Nephron progenitor cell (in vitro differentiated cells): ENCODE results near the gene IKZF1.

Experiments
- DNase-seq: peaks from one replicate; pipeline ENCODE4 v3.0.0; 2021
- H3K27ac Mint-ChIP-seq: 2 replicates; pipeline ENCODE4 v1.8.0; 2021; ENCODE audit warnings: mild to moderate bottlenecking, moderate library complexity, mixed read lengths
- H3K27me3 Mint-ChIP-seq: 2 replicates; pipeline ENCODE4 v1.8.0; 2021; ENCODE audit warnings: mild to moderate bottlenecking, low read depth, mixed read lengths; ENCODE audit not compliant: poor library complexity
- H3K36me3 Mint-ChIP-seq: 2 replicates; pipeline ENCODE4 v1.8.0; 2021; ENCODE audit warnings: low read depth, mixed read lengths
- H3K4me1 Mint-ChIP-seq: 2 replicates; pipeline ENCODE4 v1.8.0; 2021; ENCODE audit warnings: mixed read lengths
- H3K4me3 Mint-ChIP-seq: 2 replicates; pipeline ENCODE4 v1.8.0; 2021; ENCODE audit warnings: mild to moderate bottlenecking, moderate library complexity, mixed read lengths
- H3K9me3 Mint-ChIP-seq: 2 replicates; pipeline ENCODE4 v1.8.0; 2021; ENCODE audit warnings: mild to moderate bottlenecking, moderate library complexity, mixed read lengths
- TF ChIP-seq, protein P1 (sequence below): fragments of 200-600 bp; sonication (generic); IDR thresholded peaks from 2 replicates; pipeline ENCODE4 v1.5.0; 2021; ENCODE audit warnings: antibody characterized with exemption

Gene IKZF1

DNA sequence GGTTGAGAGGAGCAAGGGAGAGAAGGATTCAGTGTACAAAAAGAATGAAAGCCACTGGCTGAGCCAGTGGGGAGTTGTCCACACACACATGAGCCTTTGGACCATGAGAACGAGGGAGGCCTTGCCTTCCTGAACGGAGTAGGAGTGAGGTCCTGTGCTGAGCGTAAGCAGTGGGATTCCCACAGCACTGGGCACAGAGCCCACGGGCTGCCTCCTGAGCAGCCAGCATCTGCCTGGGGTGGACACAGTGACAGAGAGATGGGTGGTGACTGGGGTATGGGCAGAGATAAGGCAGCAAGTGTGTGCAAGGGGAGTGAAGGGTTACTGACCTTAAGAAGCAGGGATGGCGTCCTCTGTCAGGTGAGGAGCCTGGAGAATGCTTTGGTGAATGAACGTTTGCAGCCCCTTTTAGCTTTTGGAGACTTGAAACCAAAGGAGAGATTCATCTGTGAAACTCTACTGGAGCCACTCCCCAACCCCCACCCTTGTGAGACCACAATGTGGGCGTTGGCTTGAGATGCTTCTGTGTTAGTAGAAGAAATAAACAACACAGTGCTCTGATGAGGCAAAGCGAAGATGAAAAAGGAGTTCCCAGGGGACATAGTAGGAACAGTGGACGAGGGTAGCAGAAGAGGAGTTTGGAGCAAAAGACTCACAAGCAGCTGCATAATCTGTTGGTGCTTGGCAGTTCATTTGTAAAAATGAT, 89.2 kb downstream of the IKZF1 start:
- Mint-ChIP-seq H3K4me3 (no peak overlapping the region), H3K27me3 (peaks cover 14% of the 10 kb centered on the region), H3K9me3 (no peaks in the 10 kb centered on the region), H3K36me3 (no peaks in the 10 kb centered on the region), H3K27ac (no peak overlapping the region), H3K4me1 (peaks cover 4% of the 10 kb centered on the region)
- no peak for DNase-seq
- TF ChIP-seq, protein P1, sequence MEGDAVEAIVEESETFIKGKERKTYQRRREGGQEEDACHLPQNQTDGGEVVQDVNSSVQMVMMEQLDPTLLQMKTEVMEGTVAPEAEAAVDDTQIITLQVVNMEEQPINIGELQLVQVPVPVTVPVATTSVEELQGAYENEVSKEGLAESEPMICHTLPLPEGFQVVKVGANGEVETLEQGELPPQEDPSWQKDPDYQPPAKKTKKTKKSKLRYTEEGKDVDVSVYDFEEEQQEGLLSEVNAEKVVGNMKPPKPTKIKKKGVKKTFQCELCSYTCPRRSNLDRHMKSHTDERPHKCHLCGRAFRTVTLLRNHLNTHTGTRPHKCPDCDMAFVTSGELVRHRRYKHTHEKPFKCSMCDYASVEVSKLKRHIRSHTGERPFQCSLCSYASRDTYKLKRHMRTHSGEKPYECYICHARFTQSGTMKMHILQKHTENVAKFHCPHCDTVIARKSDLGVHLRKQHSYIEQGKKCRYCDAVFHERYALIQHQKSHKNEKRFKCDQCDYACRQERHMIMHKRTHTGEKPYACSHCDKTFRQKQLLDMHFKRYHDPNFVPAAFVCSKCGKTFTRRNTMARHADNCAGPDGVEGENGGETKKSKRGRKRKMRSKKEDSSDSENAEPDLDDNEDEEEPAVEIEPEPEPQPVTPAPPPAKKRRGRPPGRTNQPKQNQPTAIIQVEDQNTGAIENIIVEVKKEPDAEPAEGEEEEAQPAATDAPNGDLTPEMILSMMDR: no peak

DNA sequence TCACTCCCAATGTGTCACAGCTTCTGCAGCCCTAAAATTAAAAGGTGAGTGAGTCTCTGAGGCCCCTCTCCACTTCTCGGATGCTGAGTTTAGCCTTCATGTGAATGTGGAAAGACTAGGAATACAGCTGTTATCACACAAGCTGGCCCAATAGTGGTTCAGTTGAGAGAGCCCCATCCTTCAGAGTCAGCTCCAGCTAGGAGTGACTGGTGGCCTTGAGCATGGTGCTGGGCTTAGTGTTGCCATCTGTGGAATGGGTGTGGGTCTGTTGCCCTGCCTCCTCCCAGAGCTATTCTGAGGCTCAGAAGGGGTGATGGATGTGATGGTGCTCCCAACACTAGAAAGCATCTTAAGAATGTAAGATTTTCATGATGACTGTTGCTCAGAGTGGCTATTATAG, 89.8 kb downstream of the IKZF1 start:
- DNase-seq: no peak
- Mint-ChIP-seq H3K36me3 (no peaks in the 10 kb centered on the region), H3K27ac (no peak overlapping the region), H3K27me3 (peaks cover 14% of the 10 kb centered on the region), H3K4me1 (peaks cover 4% of the 10 kb centered on the region), H3K9me3 (no peaks in the 10 kb centered on the region), H3K4me3 (no peak overlapping the region)
- TF ChIP-seq, protein P1: no peak

DNA sequence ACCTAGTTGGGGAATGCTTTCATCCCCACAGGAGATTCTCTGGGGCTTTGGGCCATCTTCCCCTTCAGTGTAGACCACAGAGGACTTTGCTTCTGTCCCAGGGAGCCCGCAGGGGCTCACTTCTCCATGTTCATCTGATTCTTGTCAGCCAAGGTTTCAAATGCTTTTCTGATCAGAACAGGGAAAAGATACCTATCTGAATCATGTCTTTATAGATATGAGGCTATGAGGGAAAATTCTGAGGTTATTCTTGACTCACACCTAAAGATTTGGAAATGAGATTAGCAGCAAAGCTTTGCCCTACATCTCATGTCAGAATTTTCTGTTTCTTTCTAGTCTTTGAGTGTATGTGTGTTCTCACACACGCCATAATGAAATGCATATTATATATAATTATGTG, 92.3 kb downstream of the IKZF1 start:
- no peak for DNase-seq
- Mint-ChIP-seq H3K36me3 (no peaks in the 10 kb centered on the region), H3K4me1 (peaks cover 4% of the 10 kb centered on the region), H3K4me3 (no peak overlapping the region), H3K27ac (no peak overlapping the region), H3K9me3 (peaks cover 3% of the 10 kb centered on the region), H3K27me3 (peaks cover 26% of the 10 kb centered on the region)
- TF ChIP-seq, protein P1: no peak

DNA sequence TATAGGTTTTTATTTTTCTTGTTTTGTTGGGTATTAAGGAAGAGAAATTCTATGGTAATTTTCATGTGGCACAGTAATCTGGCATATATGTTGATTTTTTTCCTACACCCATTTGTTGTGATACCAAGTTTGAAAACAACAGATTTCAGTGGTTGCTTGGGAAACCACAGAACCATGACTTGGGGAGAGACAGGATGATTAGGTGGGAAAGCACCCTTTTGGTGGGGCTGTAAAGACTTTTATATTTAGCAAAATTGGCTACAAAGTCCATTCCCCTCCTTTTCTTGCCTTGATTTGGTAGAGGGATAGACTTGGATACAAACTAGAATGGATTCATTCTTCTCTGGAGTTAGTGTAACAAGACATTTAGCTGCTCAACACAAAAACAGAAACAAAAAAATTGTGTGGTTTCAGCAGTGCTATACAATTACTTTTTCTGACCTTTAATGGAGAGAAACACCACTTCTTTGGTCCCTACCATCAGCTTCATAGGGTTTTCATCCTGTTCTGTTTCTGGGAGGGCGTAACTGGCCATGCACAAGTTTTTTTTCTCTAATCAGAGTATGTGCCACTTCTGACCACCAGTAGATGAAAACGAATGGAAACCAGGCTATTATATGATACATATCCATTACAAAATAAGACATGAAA, 92.9 kb downstream of the IKZF1 start:
- H3K27ac Mint-ChIP-seq: no peak overlapping the region
- H3K9me3 Mint-ChIP-seq: peaks cover 3% of the 10 kb centered on the region
- TF ChIP-seq, protein P1: no peak
- H3K36me3 Mint-ChIP-seq: no peaks in the 10 kb centered on the region
- peaks cover 4% of the 10 kb centered on the region for H3K4me1 Mint-ChIP-seq
- DNase-seq: no peak
- H3K4me3 Mint-ChIP-seq: no peak overlapping the region
- peaks cover 28% of the 10 kb centered on the region for H3K27me3 Mint-ChIP-seq

DNA sequence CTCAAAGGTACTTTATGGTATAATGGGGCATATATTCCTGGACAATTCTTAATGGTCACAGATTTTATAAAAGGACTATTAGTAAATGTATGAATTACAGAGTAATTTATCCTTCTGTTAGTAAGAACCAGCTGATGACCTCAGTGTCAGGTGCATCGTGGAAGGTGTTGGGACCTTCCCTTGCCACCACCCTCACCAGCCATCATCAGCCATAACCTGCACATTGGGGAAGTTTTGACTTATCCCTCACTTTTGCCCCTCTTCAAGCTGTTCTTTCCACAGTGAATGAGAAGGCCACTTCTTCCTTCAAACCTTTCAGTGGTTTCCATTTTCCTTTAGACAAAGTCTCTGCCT, 93.4 kb downstream of the IKZF1 start:
- peaks cover 3% of the 10 kb centered on the region for H3K9me3 Mint-ChIP-seq
- no peaks in the 10 kb centered on the region for H3K36me3 Mint-ChIP-seq
- H3K27me3 Mint-ChIP-seq: peaks cover 28% of the 10 kb centered on the region
- TF ChIP-seq, protein P1: no peak
- H3K27ac Mint-ChIP-seq: no peak overlapping the region
- H3K4me3 Mint-ChIP-seq: no peak overlapping the region
- no peak for DNase-seq
- peaks cover 4% of the 10 kb centered on the region for H3K4me1 Mint-ChIP-seq

DNA sequence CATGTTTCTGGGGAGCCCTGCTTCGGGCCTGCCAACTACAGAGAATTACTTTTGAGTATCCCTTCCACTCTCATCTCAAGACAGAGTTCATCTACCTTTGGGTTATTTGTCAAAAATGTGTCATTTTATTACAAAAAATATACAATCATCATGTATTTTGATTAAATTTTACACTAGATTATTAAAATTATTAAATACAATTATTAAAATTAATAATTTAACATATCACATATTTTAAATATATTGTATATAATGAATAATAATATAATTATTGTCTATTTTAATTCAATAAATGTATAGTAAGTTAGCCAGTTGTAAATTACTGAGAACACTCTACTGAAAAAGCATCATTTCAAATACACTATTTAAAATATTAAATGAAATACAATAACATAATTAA, 94.7 kb downstream of the IKZF1 start:
- TF ChIP-seq, protein P1: no peak
- Mint-ChIP-seq H3K27me3 (peaks cover 24% of the 10 kb centered on the region), H3K4me3 (no peak overlapping the region), H3K27ac (no peak overlapping the region), H3K36me3 (no peaks in the 10 kb centered on the region), H3K9me3 (peaks cover 3% of the 10 kb centered on the region), H3K4me1 (no peaks in the 10 kb centered on the region)
- no peak for DNase-seq
